ENCODE results near the gene GPR55. TPM values are rescaled to one million over a fixed set of nuclear protein-coding genes. Genes with fewer than 3 reads are reported as not detected.

Gene GPR55
- polyA plus RNA-seq, 3 donors = 0.05 to 0.18 (median 0.11) TPM

- H3K27ac ChIP-seq (ENCODE audit: low read depth, low read length) = no peak overlapping the region
- WGBS, 3 donors = 14 to 26% (median 20%) methylated on average over 27 to 35 of the region's 35 CpGs
Measured at GRCh38 chr2:230865766-230866755, 59.0 kb downstream of the GPR55 start.

DNA sequence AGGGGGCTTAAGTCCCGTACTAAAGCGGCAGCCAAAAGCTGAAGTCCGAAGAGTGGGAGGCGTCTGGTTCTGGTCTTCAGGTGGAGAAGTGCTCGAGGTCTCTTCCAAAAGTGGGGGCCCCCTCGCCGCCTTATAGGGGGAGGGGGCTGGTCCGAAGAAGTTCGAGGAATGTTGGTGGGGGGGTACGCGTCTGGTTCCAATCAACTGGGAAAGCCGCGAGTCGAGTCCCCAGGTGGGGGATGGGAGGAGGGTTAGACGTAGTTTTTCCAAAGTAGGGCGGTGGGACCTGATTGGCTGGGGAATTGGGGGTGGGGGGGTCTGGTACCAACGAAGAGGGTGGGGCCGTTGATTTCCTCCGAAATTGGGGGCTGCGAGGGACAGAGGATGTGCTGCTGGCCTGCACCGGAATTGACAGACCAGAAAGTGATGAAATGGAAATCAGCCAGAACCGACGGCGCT lies 59.7 kb downstream of the GPR55 start:
- no peak overlapping the region for H3K27ac ChIP-seq (ENCODE audit: low read depth, low read length)

DNA sequence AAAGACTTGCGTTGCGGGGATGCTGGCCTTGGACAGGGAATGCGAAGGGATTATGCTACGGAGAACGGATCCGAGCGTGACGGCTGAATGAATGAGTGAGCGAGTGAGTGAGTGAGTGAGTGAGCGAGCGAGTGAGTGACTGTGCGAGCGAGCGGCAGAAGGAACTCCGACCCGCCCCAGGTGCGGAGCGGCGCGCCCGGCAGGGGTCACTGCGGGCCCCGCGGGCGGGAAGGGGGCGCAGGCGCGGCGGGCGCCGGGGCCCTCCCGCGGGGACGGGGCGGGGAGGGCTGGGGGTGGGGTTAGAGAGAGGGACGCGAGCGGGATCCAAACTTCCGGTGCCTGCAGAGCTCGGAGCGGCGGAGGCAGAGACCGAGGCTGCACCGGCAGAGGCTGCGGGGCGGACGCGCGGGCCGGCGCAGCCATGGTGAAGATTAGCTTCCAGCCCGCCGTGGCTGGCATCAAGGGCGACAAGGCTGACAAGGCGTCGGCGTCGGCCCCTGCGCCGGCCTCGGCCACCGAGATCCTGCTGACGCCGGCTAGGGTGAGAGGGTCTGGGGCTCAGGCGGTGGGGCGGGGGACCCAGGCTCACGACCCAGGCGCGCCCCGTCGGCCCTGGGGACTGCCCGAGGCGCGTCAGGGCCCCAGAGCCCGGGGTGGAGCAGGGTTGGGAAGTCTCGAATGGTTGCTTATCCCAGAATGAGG lies 60.3 kb downstream of the GPR55 start, which contains the start of gene ITM2C:
Gene ITM2C (plus strand): TSS at position 338 of the 702 bp plus-strand sequence. CDS start 84 bp downstream, at position 422.
- no peak within 1 kb of the TSS for H3K27ac ChIP-seq (ENCODE audit: low read depth, low read length)
- WGBS, 3 donors = 0 to 1% (median 1%) methylated on average over 56 to 76 of the region's 76 CpGs

More for the DNA sequence above, 59.7 kb downstream of the GPR55 start:
- WGBS, 3 donors = 1 to 2% (median 2%) methylated on average over 24 of the region's 24 CpGs

DNA sequence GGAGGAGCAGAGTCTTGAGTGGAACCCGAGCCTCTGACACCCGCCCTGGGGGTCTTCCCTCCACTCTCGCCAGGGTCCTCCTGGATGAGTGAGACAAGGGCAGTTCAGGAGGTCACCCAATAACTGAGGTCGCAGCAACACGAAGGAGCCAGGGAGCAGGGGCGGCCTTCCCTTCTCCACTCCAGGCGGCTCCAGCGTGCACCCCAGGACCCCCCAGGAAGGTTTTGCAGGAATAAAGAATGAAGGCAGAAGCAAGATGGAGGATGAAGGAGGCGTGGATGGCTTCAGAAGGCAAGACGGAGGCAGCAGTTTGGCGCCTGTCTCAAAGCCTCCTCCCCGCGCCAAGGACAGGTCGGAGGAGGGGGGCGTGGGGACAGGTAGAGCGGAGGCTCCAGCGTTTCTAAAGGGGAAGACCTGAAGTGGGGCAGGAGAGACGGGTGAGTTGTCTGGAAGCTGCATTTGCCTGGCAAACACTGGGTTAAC lies 60.9 kb downstream of the GPR55 start:
- H3K27ac ChIP-seq (ENCODE audit: low read depth, low read length) = no peak overlapping the region
- WGBS, 3 donors = 39 to 49% (median 45%) methylated on average over 18 of the region's 18 CpGs

- 69 to 80% (median 73%) methylated on average over 12 to 13 of the region's 13 CpGs for WGBS, 3 donors
- no peak overlapping the region for H3K27ac ChIP-seq (ENCODE audit: low read depth, low read length)
Measured at GRCh38 chr2:230863442-230864121, 61.5 kb downstream of the GPR55 start.

DNA sequence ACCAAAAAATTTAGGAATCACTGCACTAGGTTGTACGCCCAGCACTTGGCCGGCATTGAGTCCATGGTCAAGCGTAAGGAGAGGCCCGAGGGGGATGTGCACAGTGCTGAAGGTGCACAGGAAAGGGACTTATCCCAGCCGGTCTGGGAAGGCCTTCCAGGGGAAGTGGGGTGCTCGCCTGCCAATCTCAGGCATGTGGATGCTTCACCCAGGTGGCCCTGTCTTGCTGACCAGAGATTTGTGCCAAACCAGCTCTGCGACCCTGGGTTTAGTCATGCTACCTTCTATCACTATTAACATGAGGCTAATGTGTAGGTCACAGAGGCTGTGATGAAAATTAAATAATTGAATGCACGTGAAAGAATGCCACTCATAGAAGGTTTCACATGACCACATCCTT lies 62.0 kb downstream of the GPR55 start:
- no peak overlapping the region for H3K27ac ChIP-seq (ENCODE audit: low read depth, low read length)
- WGBS, 3 donors = 69 to 81% (median 72%) methylated on average over 8 of the region's 8 CpGs

- 87 to 91% (median 87%) methylated on average over 5 of the region's 5 CpGs for WGBS, 3 donors
Measured at GRCh38 chr2:230862292-230862691, 62.8 kb downstream of the GPR55 start.

GRCh38 chr2:230861552-230862255 lies 63.3 kb downstream of the GPR55 start:
- 44 to 53% (median 47%) methylated on average over 13 of the region's 13 CpGs for WGBS, 3 donors
- no peak overlapping the region for H3K27ac ChIP-seq (ENCODE audit: low read depth, low read length)

More at GRCh38 chr2:230862292-230862691, 62.8 kb downstream of the GPR55 start:
- no peak overlapping the region for H3K27ac ChIP-seq (ENCODE audit: low read depth, low read length)

Other genes with a start within 250 kb of the GPR55 start
- gene CAB39, start 212.4 kb downstream of the GPR55 start, polyA plus RNA-seq = 10 to 100 TPM; 12.3 to 40.7 (median 37.3) TPM
- gene ITM2C, start 60.3 kb downstream of the GPR55 start, polyA plus RNA-seq = 10 to 100 TPM; 28.3 to 31.8 (median 31.2) TPM
- not detected for gene SPATA3, start 70.9 kb upstream of the GPR55 start, polyA plus RNA-seq
- gene C2orf72, start 112.3 kb upstream of the GPR55 start, polyA plus RNA-seq = 1 to 10 TPM in 2 of 3 donors, under 1 TPM in 1; 0.46 to 5.1 (median 1.3) TPM
- 10 to 100 TPM; 10.2 to 38.2 (median 32.5) TPM for gene PSMD1, start 131.6 kb upstream of the GPR55 start, polyA plus RNA-seq
- gene HTR2B, start 199.8 kb upstream of the GPR55 start, polyA plus RNA-seq = under 1 TPM; 0.05 to 0.67 (median 0.12) TPM